Activated CD8-positive, alpha-beta memory T cell treated with anti-CD3 and anti-CD28 coated beads, Interleukin-2, amount 10 ng/mL, durations not matched to agents 7 days and 5 days (primary cell): ENCODE data around the gene GTF3A. TPM values are rescaled to one million over a fixed set of nuclear protein-coding genes. Genes with fewer than 3 reads are reported as not detected.

Experiments used
- ATAC-seq: fragments of 150-1000 bp; cut with Tn5 transposase; one replicate; pipeline ENCODE4 v1.10.0; 2021; ENCODE audit warnings: moderate library complexity
- CTCF ChIA-PET: fragments of 350-600 bp; sonication (Branson Sonifier 250); formaldehyde crosslinking; loops from one replicate; lab custom pipeline; 2021; ENCODE audit warnings: antibody characterized with exemption; lab: Charles Lee
- DNase-seq: peaks from one replicate; pipeline ENCODE4 v3.0.0-alpha.2; 2020
- H3K27ac Mint-ChIP-seq: one replicate; pipeline ENCODE4 v1.8.0; 2021; ENCODE audit warnings: mild to moderate bottlenecking, mixed read lengths
- H3K27me3 Mint-ChIP-seq: one replicate; pipeline ENCODE4 v1.8.0; 2021; ENCODE audit warnings: mixed read lengths
- H3K36me3 Mint-ChIP-seq: one replicate; pipeline ENCODE4 v1.8.0; 2021; ENCODE audit warnings: mild to moderate bottlenecking, mixed read lengths
- H3K4me1 Mint-ChIP-seq: one replicate; pipeline ENCODE4 v1.8.0; 2021; ENCODE audit warnings: mixed read lengths
- H3K4me3 Mint-ChIP-seq: one replicate; pipeline ENCODE4 v1.8.0; 2021; ENCODE audit warnings: mild to moderate bottlenecking, moderate library complexity, mixed read lengths
- H3K9me3 Mint-ChIP-seq: one replicate; pipeline ENCODE4 v1.8.0; 2022; ENCODE audit warnings: low read depth, mixed read lengths
- total RNA-seq, 2 experiments: library from RNA; stranded (reverse); gene quantifications; one replicate each; pipeline ENCODE4 v1.2.3, GENCODE V29; 2021

GTF3A gene
- total RNA-seq, 2 experiments from 2014 or later = 189 to 225 TPM

GRCh38 chr13:27465611-27466010 lies 41.2 kb downstream of the GTF3A start:
- no peak overlapping the region for H3K27ac Mint-ChIP-seq

GRCh38 chr13:27466513-27466912 lies 42.1 kb downstream of the GTF3A start:
- Mint-ChIP-seq H3K27ac (no peak overlapping the region), H3K4me1 (peaks cover 12% of the 10 kb centered on the region), H3K36me3 (no peaks in the 10 kb centered on the region), H3K27me3 (peaks cover 2% of the 10 kb centered on the region), H3K4me3 (no peak overlapping the region), H3K9me3 (no peaks in the 10 kb centered on the region)
- DNase-seq = no peak
- CTCF ChIA-PET = interaction anchor here (0.7 to 0.9 kb wide), 2 partner anchors 17 to 55 kb away, joined by 3 read pairs; no protein-coding TSS in a partner anchor
- no peak for ATAC-seq

More at GRCh38 chr13:27465611-27466010, 41.2 kb downstream of the GTF3A start:
- CTCF ChIA-PET = interaction anchor here (0.7 to 0.9 kb wide), 2 partner anchors 18 to 54 kb away, joined by 3 read pairs; no protein-coding TSS in a partner anchor
- no peaks in the 10 kb centered on the region for H3K36me3 Mint-ChIP-seq
- DNase-seq (no peak), ATAC-seq (no peak)
- peaks cover 2% of the 10 kb centered on the region for H3K27me3 Mint-ChIP-seq
- H3K9me3 Mint-ChIP-seq = no peaks in the 10 kb centered on the region
- peaks cover 12% of the 10 kb centered on the region for H3K4me1 Mint-ChIP-seq
- no peak overlapping the region for H3K4me3 Mint-ChIP-seq

GRCh38 chr13:27470075-27470820 lies 45.8 kb downstream of the GTF3A start:
- no peak overlapping the region for H3K27ac Mint-ChIP-seq
- H3K27me3 Mint-ChIP-seq = peaks cover 2% of the 10 kb centered on the region
- ATAC-seq (no peak), DNase-seq (no peak)
- no peaks in the 10 kb centered on the region for H3K36me3 Mint-ChIP-seq
- CTCF ChIA-PET = interaction anchor here (0.7 kb wide), 1 partner anchor 43 kb away, joined by 3 read pairs; no protein-coding TSS in a partner anchor
- no peaks in the 10 kb centered on the region for H3K9me3 Mint-ChIP-seq
- peaks cover 23% of the 10 kb centered on the region for H3K4me1 Mint-ChIP-seq
- no peak overlapping the region for H3K4me3 Mint-ChIP-seq

- ATAC-seq = peak; percentile 20
- no peak overlapping the region for H3K27ac Mint-ChIP-seq
- peaks cover 2% of the 10 kb centered on the region for H3K27me3 Mint-ChIP-seq
- CTCF ChIA-PET = interaction anchor here (0.6 kb wide), 1 partner anchor 597 kb away, joined by 3 read pairs; no protein-coding TSS in a partner anchor
- no peak overlapping the region for H3K4me3 Mint-ChIP-seq
- H3K36me3 Mint-ChIP-seq = no peaks in the 10 kb centered on the region
- DNase-seq = no peak
- peaks cover 24% of the 10 kb centered on the region for H3K4me1 Mint-ChIP-seq
- no peaks in the 10 kb centered on the region for H3K9me3 Mint-ChIP-seq
These were observed 48.0 kb downstream of the GTF3A start for GRCh38 chr13:27472441-27472840.

- H3K9me3 Mint-ChIP-seq = no peaks in the 10 kb centered on the region
- peak; percentile 76 for ATAC-seq
- H3K4me3 Mint-ChIP-seq = no peak overlapping the region
- DNase-seq = peak; percentile 46
- H3K4me1 Mint-ChIP-seq = peaks cover 27% of the 10 kb centered on the region
- CTCF ChIA-PET = no interaction called here
- no peak overlapping the region for H3K27ac Mint-ChIP-seq
- H3K27me3 Mint-ChIP-seq = peaks cover 2% of the 10 kb centered on the region
- no peaks in the 10 kb centered on the region for H3K36me3 Mint-ChIP-seq
These were observed 48.5 kb downstream of the GTF3A start for GRCh38 chr13:27472941-27473340.

- H3K27ac Mint-ChIP-seq = no peak overlapping the region
- no peaks in the 10 kb centered on the region for H3K36me3 Mint-ChIP-seq
- ATAC-seq = no peak
- no peaks in the 10 kb centered on the region for H3K9me3 Mint-ChIP-seq
- no peak for DNase-seq
- H3K4me1 Mint-ChIP-seq = peaks cover 30% of the 10 kb centered on the region
- no peak overlapping the region for H3K4me3 Mint-ChIP-seq
- H3K27me3 Mint-ChIP-seq = peaks cover 2% of the 10 kb centered on the region
- CTCF ChIA-PET = interaction anchor here (1.0 kb wide), 1 partner anchor 113 kb away, joined by 3 read pairs; no protein-coding TSS in a partner anchor
These were observed 50.4 kb downstream of the GTF3A start for GRCh38 chr13:27474751-27475268.

- Mint-ChIP-seq H3K9me3 (no peaks in the 10 kb centered on the region), H3K36me3 (no peaks in the 10 kb centered on the region), H3K27me3 (no peaks in the 10 kb centered on the region), H3K4me3 (no peak overlapping the region), H3K27ac (no peak overlapping the region), H3K4me1 (peaks cover 30% of the 10 kb centered on the region)
- CTCF ChIA-PET = interaction anchor here (1.3 kb wide), 1 partner anchor 349 kb away, joined by 5 read pairs; no protein-coding TSS in a partner anchor
- DNase-seq (no peak), ATAC-seq (no peak)
These were observed 52.7 kb downstream of the GTF3A start for GRCh38 chr13:27476943-27477703.

GRCh38 chr13:27481766-27482165 lies 57.3 kb downstream of the GTF3A start:
- no peaks in the 10 kb centered on the region for H3K27me3 Mint-ChIP-seq
- no peak overlapping the region for H3K27ac Mint-ChIP-seq
- H3K36me3 Mint-ChIP-seq = no peaks in the 10 kb centered on the region
- CTCF ChIA-PET = interaction anchor here (1.0 kb wide), 1 partner anchor 345 kb away, joined by 6 read pairs; no protein-coding TSS in a partner anchor
- no peak for ATAC-seq
- peak; percentile 53 for DNase-seq
- H3K4me3 Mint-ChIP-seq = no peak overlapping the region
- H3K9me3 Mint-ChIP-seq = no peaks in the 10 kb centered on the region
- H3K4me1 Mint-ChIP-seq = peaks cover 17% of the 10 kb centered on the region

- H3K9me3 Mint-ChIP-seq = no peaks in the 10 kb centered on the region
- H3K4me3 Mint-ChIP-seq = no peak overlapping the region
- H3K4me1 Mint-ChIP-seq = peaks cover 10% of the 10 kb centered on the region
- DNase-seq (no peak), ATAC-seq (peak; percentile 45)
- CTCF ChIA-PET = interaction anchor here (1.0 to 1.4 kb wide), 2 partner anchors 17 to 343 kb away, joined by 3 to 6 read pairs; no protein-coding TSS in a partner anchor
- peaks cover 3% of the 10 kb centered on the region for H3K27me3 Mint-ChIP-seq
- H3K36me3 Mint-ChIP-seq = no peaks in the 10 kb centered on the region
- no peak overlapping the region for H3K27ac Mint-ChIP-seq
These were observed 58.6 kb downstream of the GTF3A start for GRCh38 chr13:27482983-27483382.

GRCh38 chr13:27483421-27483820 lies 59.0 kb downstream of the GTF3A start:
- Mint-ChIP-seq H3K27ac (no peak overlapping the region), H3K27me3 (peaks cover 3% of the 10 kb centered on the region), H3K36me3 (no peaks in the 10 kb centered on the region), H3K4me1 (peaks cover 7% of the 10 kb centered on the region), H3K4me3 (no peak overlapping the region), H3K9me3 (no peaks in the 10 kb centered on the region)
- ATAC-seq (no peak), DNase-seq (no peak)
- CTCF ChIA-PET = interaction anchor here (1.4 kb wide), 1 partner anchor 17 kb away, joined by 3 read pairs; no protein-coding TSS in a partner anchor

Other genes with a start within 250 kb of the GTF3A start
- gene RPL21, start 173.1 kb upstream of the GTF3A start, total RNA-seq = 100 to 1,000 TPM; 806 to 916 TPM
- under 1 TPM; 0.70 to 0.91 TPM for gene RASL11A, start 153.8 kb upstream of the GTF3A start, total RNA-seq
- gene MTIF3, start 25.9 kb downstream of the GTF3A start, total RNA-seq = 10 to 100 TPM; 41.2 to 47.3 TPM
- gene LNX2, start 195.9 kb downstream of the GTF3A start, total RNA-seq = 1 to 10 TPM; 5.9 to 6.6 TPM
- 100 to 1,000 TPM in 1 of 2 experiments, 10 to 100 TPM in 1; 99.7 to 108 TPM for gene POLR1D, start 197.3 kb downstream of the GTF3A start, total RNA-seq